Stimulated activated effector memory CD8-positive, alpha-beta T cell treated with anti-CD3 and anti-CD28 coated beads, Interleukin-12 subunit alpha, Interleukin-12 subunit beta, amount 100 ng/mL, for 72 hours (primary cell): ENCODE results near the gene APH1B.

Experiments used
- ATAC-seq: fragments of 150-1000 bp; cut with Tn5 transposase; 2 replicates; pipeline ENCODE4 v1.10.0; 2021
- DNase-seq, 2 donors: peaks; one replicate each; pipeline ENCODE4 v3.0.0; 2021 to 2022; ENCODE audit warnings: low spot score in 2 of 2
- H3K27ac Mint-ChIP-seq: one replicate; pipeline ENCODE4 v1.8.0; 2022; ENCODE audit warnings: mild to moderate bottlenecking, mixed read lengths
- H3K36me3 Mint-ChIP-seq: one replicate; pipeline ENCODE4 v1.8.0; 2022; ENCODE audit warnings: mild to moderate bottlenecking, mixed read lengths
- H3K4me1 Mint-ChIP-seq: one replicate; pipeline ENCODE4 v1.8.0; 2022; ENCODE audit warnings: mixed read lengths
- H3K4me3 Mint-ChIP-seq: one replicate; pipeline ENCODE4 v1.8.0; 2022; ENCODE audit warnings: mild to moderate bottlenecking, mixed read lengths
- H3K9me3 Mint-ChIP-seq: one replicate; pipeline ENCODE4 v1.8.0; 2022; ENCODE audit warnings: mixed read lengths

The APH1B gene

DNA sequence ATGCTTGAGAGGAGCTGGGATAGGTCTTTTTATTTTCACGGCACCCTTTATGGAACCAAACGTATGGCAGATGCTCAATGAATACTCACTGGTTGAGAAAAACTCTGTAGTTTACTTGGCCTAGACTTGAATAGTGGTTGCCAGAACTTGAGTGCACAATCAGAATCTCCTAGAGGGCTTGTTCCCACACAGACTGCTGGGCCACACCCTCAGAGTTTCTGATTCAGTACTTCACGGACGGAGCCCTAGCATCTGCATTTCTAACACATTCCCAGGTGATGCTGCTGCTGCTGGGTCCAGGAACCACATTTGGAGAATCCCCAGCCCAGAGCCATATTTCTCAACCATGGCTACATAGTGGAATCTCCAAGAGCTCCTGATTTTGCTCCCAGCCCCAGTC, 79.7 kb downstream of the APH1B start:
- DNase-seq, result no peak
- no peak overlapping the region for H3K27ac Mint-ChIP-seq
- no peaks in the 10 kb centered on the region for H3K4me1 Mint-ChIP-seq
- ATAC-seq, result no peak
- H3K9me3 Mint-ChIP-seq, result no peaks in the 10 kb centered on the region
- no peak overlapping the region for H3K4me3 Mint-ChIP-seq
- H3K36me3 Mint-ChIP-seq, result no peaks in the 10 kb centered on the region

GRCh38 chr15:63357731-63358130, 80.3 kb downstream of the APH1B start:
- no peak overlapping the region for H3K27ac Mint-ChIP-seq
- DNase-seq, result no peak
- H3K4me1 Mint-ChIP-seq, result no peaks in the 10 kb centered on the region
- H3K4me3 Mint-ChIP-seq, result no peak overlapping the region
- ATAC-seq, result no peak
- no peaks in the 10 kb centered on the region for H3K36me3 Mint-ChIP-seq
- H3K9me3 Mint-ChIP-seq, result no peaks in the 10 kb centered on the region

GRCh38 chr15:63358241-63359029, 81.0 kb downstream of the APH1B start:
- Mint-ChIP-seq H3K27ac (no peak overlapping the region), H3K4me1 (no peaks in the 10 kb centered on the region), H3K4me3 (no peak overlapping the region), H3K9me3 (no peaks in the 10 kb centered on the region), H3K36me3 (no peaks in the 10 kb centered on the region)
- DNase-seq (no peak), ATAC-seq (no peak)
